ENCODE data around the gene TRMO. TPM values are rescaled to one million over a fixed set of nuclear protein-coding genes. Genes with fewer than 3 reads are reported as not detected.

The TRMO gene
- total and polyA plus RNA-seq, 2 of the 8 experiments (the other 6 are each of a cell fraction or from before 2014, with no cell fraction given): 4.6 to 5.6 TPM

GRCh38 chr9:97906236-97906831, 16.0 kb downstream of the TRMO start (continued):
- TF ChIP-seq CHD7 (IDR thresholded peaks at IDR 0.05; ENCODE audit: insufficient replicate concordance, low read length) (no peak), CTCF (IDR thresholded peaks at IDR 0.05; ENCODE audit: control extremely low read depth in 1 of 3, insufficient read depth in 1 of 3, low read depth in 1 of 3, low read length in 3 of 3) (no peak), ATF2 (IDR thresholded peaks at IDR 0.05; ENCODE audit: low read length) (no peak), CHD2 (IDR thresholded peaks at IDR 0.05; ENCODE audit: low read length) (no peak), RNF2 (IDR thresholded peaks at IDR 0.05; ENCODE audit: borderline replicate concordance, low read depth, low read length, missing control alignments, poor library complexity, severe bottlenecking) (no peak)

Data from H1 (cell line).